ENCODE results near the gene KRTAP22-1. TPM values are rescaled to one million over a fixed set of nuclear protein-coding genes. Genes with fewer than 3 reads are reported as not detected.

Gene KRTAP22-1
- total RNA-seq, 1 donor from 2014 or later = not detected

- ATAC-seq (ENCODE audit: low read depth) (no peak), DNase-seq (no peak)
- intact Hi-C loops (cut with micrococcal nuclease) = loop anchor here (10.0 kb wide), 1 partner anchor 66 kb away; no protein-coding TSS in a partner anchor
- Mint-ChIP-seq H3K36me3 (ENCODE audit: low read depth) (no peaks in the 10 kb centered on the region), H3K4me3 (no peak overlapping the region), H3K27ac (no peak overlapping the region), H3K27me3 (no peaks in the 10 kb centered on the region), H3K9me3 (peaks cover 8% of the 10 kb centered on the region), H3K4me1 (no peaks in the 10 kb centered on the region)
- ChIA-PET CTCF (no interaction called here), POLR2A (no interaction called here)
- TF ChIP-seq CTCF (IDR thresholded peaks at IDR 0.05) = no peak
Observed at GRCh38 chr21:30629200-30629599, 28.3 kb downstream of the KRTAP22-1 start.

DNA sequence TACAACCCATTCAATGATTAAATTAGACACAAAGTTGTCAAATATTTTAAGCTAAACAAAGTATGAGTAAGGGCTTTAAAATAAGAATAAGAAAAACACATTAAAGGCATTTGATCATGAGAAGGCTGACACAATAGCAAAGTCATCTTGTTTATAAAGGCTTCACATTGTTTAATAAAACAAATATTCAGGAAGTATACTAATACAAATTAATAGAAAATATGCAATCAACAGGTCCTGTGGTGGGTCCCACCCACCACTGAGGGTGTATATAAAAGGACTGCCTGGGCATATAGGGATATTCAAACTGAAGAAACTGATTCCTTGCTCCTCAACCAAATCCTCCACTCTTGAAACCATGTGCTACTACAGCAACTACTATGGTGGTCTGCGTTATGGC, 34.0 kb downstream of the KRTAP22-1 start, which contains the start of gene KRTAP20-2:
Gene KRTAP20-2 (plus strand): TSS at position 301 of the 400 bp plus-strand sequence. CDS start 58 bp downstream, at position 359.
- ATAC-seq (ENCODE audit: low read depth) (no peak), DNase-seq (no peak)
- intact Hi-C loops (cut with micrococcal nuclease) = no loop called here
- Mint-ChIP-seq H3K4me3 (no peak within 1 kb of the TSS), H3K4me1 (no peaks in the 10 kb centered on the region), H3K9me3 (peaks cover 3% of the 10 kb centered on the region), H3K27ac (no peak within 1 kb of the TSS), H3K36me3 (ENCODE audit: low read depth) (no peaks in the 10 kb centered on the region), H3K27me3 (no peaks in the 10 kb centered on the region)
- ChIA-PET POLR2A (no interaction called here), CTCF (no interaction called here)
- no peak for TF ChIP-seq CTCF (IDR thresholded peaks at IDR 0.05)

GRCh38 chr21:30638686-30639085, 37.8 kb downstream of the KRTAP22-1 start:
- intact Hi-C loops (cut with micrococcal nuclease) = no loop called here
- Mint-ChIP-seq H3K4me3 (no peak overlapping the region), H3K9me3 (peaks cover 5% of the 10 kb centered on the region), H3K27me3 (no peaks in the 10 kb centered on the region), H3K4me1 (no peaks in the 10 kb centered on the region), H3K36me3 (ENCODE audit: low read depth) (no peaks in the 10 kb centered on the region), H3K27ac (no peak overlapping the region)
- ChIA-PET POLR2A (no interaction called here), CTCF (no interaction called here)
- TF ChIP-seq CTCF (IDR thresholded peaks at IDR 0.05) = no peak
- no peak for DNase-seq
- ATAC-seq (ENCODE audit: low read depth) = no peak

DNA sequence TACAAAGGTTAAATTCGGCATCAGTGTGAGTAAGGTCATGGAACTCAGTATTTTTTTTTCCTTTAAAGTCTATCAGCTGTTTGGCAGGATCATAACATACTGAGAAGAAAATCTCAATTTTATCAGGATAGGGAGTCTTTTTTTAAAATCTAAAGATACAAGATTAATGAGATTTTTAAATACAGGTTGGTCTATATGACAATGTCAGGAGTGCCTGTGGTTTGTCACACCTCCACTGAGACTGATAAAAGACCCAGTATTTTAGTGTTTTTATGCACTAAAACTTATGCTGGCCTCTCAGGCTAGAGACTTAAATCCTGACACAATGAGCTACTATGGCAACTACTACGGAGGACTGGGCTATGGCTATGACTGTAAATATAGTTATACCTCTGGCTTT, 41.7 kb downstream of the KRTAP22-1 start, which contains the start of gene KRTAP20-3:
Gene KRTAP20-3 (plus strand): TSS at position 301 of the 400 bp plus-strand sequence.
- DNase-seq (no peak), ATAC-seq (ENCODE audit: low read depth) (no peak)
- no peak for TF ChIP-seq CTCF (IDR thresholded peaks at IDR 0.05)
- intact Hi-C loops (cut with micrococcal nuclease) = no loop called here
- Mint-ChIP-seq H3K27me3 (no peaks in the 10 kb centered on the region), H3K4me1 (no peaks in the 10 kb centered on the region), H3K9me3 (peaks cover 9% of the 10 kb centered on the region), H3K27ac (no peak within 1 kb of the TSS), H3K4me3 (no peak within 1 kb of the TSS), H3K36me3 (ENCODE audit: low read depth) (no peaks in the 10 kb centered on the region)
- ChIA-PET CTCF (no interaction called here), POLR2A (no interaction called here)

- TF ChIP-seq CTCF (IDR thresholded peaks at IDR 0.05) = no peak
- DNase-seq (no peak), ATAC-seq (ENCODE audit: low read depth) (no peak)
- intact Hi-C loops (cut with micrococcal nuclease) = no loop called here
- Mint-ChIP-seq H3K27me3 (no peaks in the 10 kb centered on the region), H3K4me3 (no peak overlapping the region), H3K36me3 (ENCODE audit: low read depth) (no peaks in the 10 kb centered on the region), H3K4me1 (no peaks in the 10 kb centered on the region), H3K9me3 (peaks cover 9% of the 10 kb centered on the region), H3K27ac (no peak overlapping the region)
- POLR2A ChIA-PET = no interaction called here
- CTCF ChIA-PET = no interaction called here
Observed at GRCh38 chr21:30646904-30647414, 46.1 kb downstream of the KRTAP22-1 start.

Other genes starting within 250 kb of the KRTAP22-1 start
- gene KRTAP13-2, start 228.8 kb upstream of the KRTAP22-1 start, total RNA-seq = not detected in 2 replicates
- not detected in 2 replicates for gene KRTAP13-1, start 205.1 kb upstream of the KRTAP22-1 start, total RNA-seq
- not detected in 2 replicates for gene KRTAP13-3, start 175.2 kb upstream of the KRTAP22-1 start, total RNA-seq
- gene KRTAP13-4, start 170.9 kb upstream of the KRTAP22-1 start, total RNA-seq = not detected in 2 replicates
- not detected in 2 replicates for gene KRTAP15-1, start 160.8 kb upstream of the KRTAP22-1 start, total RNA-seq
- not detected in 2 replicates for gene KRTAP19-1, start 120.7 kb upstream of the KRTAP22-1 start, total RNA-seq
- not detected in 2 replicates for gene KRTAP19-2, start 113.7 kb upstream of the KRTAP22-1 start, total RNA-seq
- not detected in 2 replicates for gene KRTAP19-3, start 109.1 kb upstream of the KRTAP22-1 start, total RNA-seq
- not detected in 2 replicates for gene KRTAP19-4, start 103.9 kb upstream of the KRTAP22-1 start, total RNA-seq
- not detected in 2 replicates for gene KRTAP19-5, start 98.9 kb upstream of the KRTAP22-1 start, total RNA-seq
- not detected in 2 replicates for gene KRTAP19-6, start 59.2 kb upstream of the KRTAP22-1 start, total RNA-seq
- gene KRTAP19-7, start 39.8 kb upstream of the KRTAP22-1 start, total RNA-seq = not detected in 2 replicates
- not detected in 2 replicates for gene KRTAP22-2, start 10.7 kb upstream of the KRTAP22-1 start, total RNA-seq
- not detected in 2 replicates for gene KRTAP6-3, start 8.6 kb upstream of the KRTAP22-1 start, total RNA-seq
- gene KRTAP6-2, start 2.2 kb upstream of the KRTAP22-1 start, total RNA-seq = not detected in 2 replicates
- not detected in 2 replicates for gene KRTAP6-1, start 12.8 kb downstream of the KRTAP22-1 start, total RNA-seq
- not detected in 2 replicates for gene KRTAP20-1, start 15.3 kb downstream of the KRTAP22-1 start, total RNA-seq
- gene KRTAP20-4, start 19.5 kb downstream of the KRTAP22-1 start, total RNA-seq = not detected in 2 replicates
- not detected in 2 replicates for gene KRTAP20-2, start 34.1 kb downstream of the KRTAP22-1 start, total RNA-seq
- gene KRTAP20-3, start 41.8 kb downstream of the KRTAP22-1 start, total RNA-seq = not detected in 2 replicates
- not detected in 2 replicates for gene KRTAP21-3, start 117.7 kb downstream of the KRTAP22-1 start, total RNA-seq
- gene KRTAP21-2, start 146.2 kb downstream of the KRTAP22-1 start, total RNA-seq = not detected in 2 replicates
- not detected in 2 replicates for gene KRTAP21-1, start 154.3 kb downstream of the KRTAP22-1 start, total RNA-seq
- not detected in 2 replicates for gene KRTAP8-1, start 212.2 kb downstream of the KRTAP22-1 start, total RNA-seq
- gene KRTAP7-1, start 228.7 kb downstream of the KRTAP22-1 start, total RNA-seq = not detected in 2 replicates

Measured in activated B cell treated with CpG ODN at 0.5 μM for 24 hours (primary cell).